ENCODE measurements around the gene AFF3. TPM values are rescaled to one million over a fixed set of nuclear protein-coding genes. Genes with fewer than 3 reads are reported as not detected.
A peak's percentile ranks its signal among the peaks of the same experiment; 100 is the strongest.

Gene AFF3
- total RNA-seq, 2 experiments from 2014 or later = 0.03 TPM

- H3K9me3 Mint-ChIP-seq = no peaks in the 10 kb centered on the region
- DNase-seq = no peak
- H3K4me1 Mint-ChIP-seq = no peaks in the 10 kb centered on the region
- ChIA-PET CTCF (interaction anchor here (1.4 kb wide), 1 partner anchor 18 kb away, joined by 4 read pairs; no protein-coding TSS in a partner anchor), POLR2A (no interaction called here)
- no peaks in the 10 kb centered on the region for H3K27me3 Mint-ChIP-seq
- no peaks in the 10 kb centered on the region for H3K36me3 Mint-ChIP-seq (ENCODE audit: low read depth)
- H3K4me3 Mint-ChIP-seq = no peak overlapping the region
- H3K27ac Mint-ChIP-seq = no peak overlapping the region
Measured at GRCh38 chr2:99576775-99577174, 565.6 kb downstream of the AFF3 start.

- ChIA-PET CTCF (interaction anchor here (1.3 kb wide), 1 partner anchor 14 kb away, joined by 4 read pairs; no protein-coding TSS in a partner anchor), POLR2A (no interaction called here)
- no peaks in the 10 kb centered on the region for H3K27me3 Mint-ChIP-seq
- no peak for DNase-seq
- H3K9me3 Mint-ChIP-seq = no peaks in the 10 kb centered on the region
- H3K4me1 Mint-ChIP-seq = no peaks in the 10 kb centered on the region
- H3K4me3 Mint-ChIP-seq = no peak overlapping the region
- no peaks in the 10 kb centered on the region for H3K36me3 Mint-ChIP-seq (ENCODE audit: low read depth)
- H3K27ac Mint-ChIP-seq = no peak overlapping the region
Measured at GRCh38 chr2:99573634-99574251, 568.6 kb downstream of the AFF3 start.

- no peak for DNase-seq
- CTCF ChIA-PET = interaction anchor here (1.3 kb wide), 1 partner anchor 13 kb away, joined by 4 read pairs; no protein-coding TSS in a partner anchor
- H3K4me3 Mint-ChIP-seq = no peak overlapping the region
- H3K4me1 Mint-ChIP-seq = no peaks in the 10 kb centered on the region
- POLR2A ChIA-PET = no interaction called here
- H3K27me3 Mint-ChIP-seq = no peaks in the 10 kb centered on the region
- no peak overlapping the region for H3K27ac Mint-ChIP-seq
- H3K36me3 Mint-ChIP-seq (ENCODE audit: low read depth) = no peaks in the 10 kb centered on the region
- no peaks in the 10 kb centered on the region for H3K9me3 Mint-ChIP-seq
Measured at GRCh38 chr2:99572373-99573164, 569.8 kb downstream of the AFF3 start.

- Mint-ChIP-seq H3K36me3 (ENCODE audit: low read depth) (no peaks in the 10 kb centered on the region), H3K4me3 (no peak overlapping the region), H3K9me3 (no peaks in the 10 kb centered on the region), H3K4me1 (no peaks in the 10 kb centered on the region), H3K27ac (no peak overlapping the region), H3K27me3 (no peaks in the 10 kb centered on the region)
- CTCF ChIA-PET = no interaction called here
- POLR2A ChIA-PET = no interaction called here
- no peak for DNase-seq
Measured at GRCh38 chr2:99571954-99572353, 570.4 kb downstream of the AFF3 start.

GRCh38 chr2:99571533-99571932 is 570.9 kb downstream of the AFF3 start:
- Mint-ChIP-seq H3K9me3 (no peaks in the 10 kb centered on the region), H3K4me1 (no peaks in the 10 kb centered on the region), H3K27me3 (no peaks in the 10 kb centered on the region), H3K27ac (no peak overlapping the region), H3K36me3 (ENCODE audit: low read depth) (no peaks in the 10 kb centered on the region), H3K4me3 (no peak overlapping the region)
- CTCF ChIA-PET = interaction anchor here (1.1 kb wide), 1 partner anchor 12 kb away, joined by 6 read pairs; no protein-coding TSS in a partner anchor
- POLR2A ChIA-PET = no interaction called here
- DNase-seq = no peak

GRCh38 chr2:99571021-99571420 is 571.4 kb downstream of the AFF3 start:
- H3K27me3 Mint-ChIP-seq = no peaks in the 10 kb centered on the region
- ChIA-PET CTCF (interaction anchor here (1.1 kb wide), 1 partner anchor 12 kb away, joined by 6 read pairs; no protein-coding TSS in a partner anchor), POLR2A (no interaction called here)
- no peak overlapping the region for H3K4me3 Mint-ChIP-seq
- H3K4me1 Mint-ChIP-seq = no peaks in the 10 kb centered on the region
- no peak overlapping the region for H3K27ac Mint-ChIP-seq
- no peaks in the 10 kb centered on the region for H3K9me3 Mint-ChIP-seq
- no peaks in the 10 kb centered on the region for H3K36me3 Mint-ChIP-seq (ENCODE audit: low read depth)
- DNase-seq = no peak

GRCh38 chr2:99569386-99569785 is 573.0 kb downstream of the AFF3 start:
- Mint-ChIP-seq H3K9me3 (no peaks in the 10 kb centered on the region), H3K4me1 (no peaks in the 10 kb centered on the region), H3K36me3 (ENCODE audit: low read depth) (no peaks in the 10 kb centered on the region), H3K27ac (no peak overlapping the region), H3K4me3 (no peak overlapping the region), H3K27me3 (no peaks in the 10 kb centered on the region)
- DNase-seq = no peak
- ChIA-PET CTCF (no interaction called here), POLR2A (no interaction called here)

- no peak overlapping the region for H3K27ac Mint-ChIP-seq
- H3K9me3 Mint-ChIP-seq = no peaks in the 10 kb centered on the region
- no peak for DNase-seq
- ChIA-PET CTCF (interaction anchor here (0.6 to 1.3 kb wide), 2 partner anchors 8 to 1040 kb away, joined by 3 to 4 read pairs; no protein-coding TSS in a partner anchor), POLR2A (no interaction called here)
- H3K4me3 Mint-ChIP-seq = no peak overlapping the region
- H3K36me3 Mint-ChIP-seq (ENCODE audit: low read depth) = no peaks in the 10 kb centered on the region
- no peaks in the 10 kb centered on the region for H3K4me1 Mint-ChIP-seq
- H3K27me3 Mint-ChIP-seq = no peaks in the 10 kb centered on the region
Measured at GRCh38 chr2:99565227-99565626, 577.2 kb downstream of the AFF3 start.

- no peak for DNase-seq
- ChIA-PET POLR2A (no interaction called here), CTCF (no interaction called here)
- no peak overlapping the region for H3K27ac Mint-ChIP-seq
- H3K4me1 Mint-ChIP-seq = peaks cover 2% of the 10 kb centered on the region
- no peak overlapping the region for H3K4me3 Mint-ChIP-seq
- H3K27me3 Mint-ChIP-seq = no peaks in the 10 kb centered on the region
- no peaks in the 10 kb centered on the region for H3K9me3 Mint-ChIP-seq
- H3K36me3 Mint-ChIP-seq (ENCODE audit: low read depth) = no peaks in the 10 kb centered on the region
Measured at GRCh38 chr2:99562516-99562915, 579.9 kb downstream of the AFF3 start.

GRCh38 chr2:99561804-99562203 is 580.6 kb downstream of the AFF3 start:
- ChIA-PET POLR2A (no interaction called here), CTCF (no interaction called here)
- Mint-ChIP-seq H3K36me3 (ENCODE audit: low read depth) (no peaks in the 10 kb centered on the region), H3K4me3 (no peak overlapping the region), H3K9me3 (no peaks in the 10 kb centered on the region), H3K4me1 (peaks cover 2% of the 10 kb centered on the region), H3K27ac (no peak overlapping the region), H3K27me3 (no peaks in the 10 kb centered on the region)
- no peak for DNase-seq

GRCh38 chr2:99559075-99559662 is 583.2 kb downstream of the AFF3 start:
- no peaks in the 10 kb centered on the region for H3K27me3 Mint-ChIP-seq
- ChIA-PET POLR2A (no interaction called here), CTCF (interaction anchor here (0.6 to 1.9 kb wide), 17 partner anchors 9 to 1688 kb away, joined by 3 to 12 read pairs (median 4); no protein-coding TSS in a partner anchor)
- no peak overlapping the region for H3K27ac Mint-ChIP-seq
- peak; percentile 80 for DNase-seq
- peaks cover 2% of the 10 kb centered on the region for H3K4me1 Mint-ChIP-seq
- no peaks in the 10 kb centered on the region for H3K9me3 Mint-ChIP-seq
- no peaks in the 10 kb centered on the region for H3K36me3 Mint-ChIP-seq (ENCODE audit: low read depth)
- H3K4me3 Mint-ChIP-seq = no peak overlapping the region

GRCh38 chr2:99555404-99555803 is 587.0 kb downstream of the AFF3 start:
- Mint-ChIP-seq H3K27me3 (no peaks in the 10 kb centered on the region), H3K9me3 (no peaks in the 10 kb centered on the region), H3K4me1 (peaks cover 2% of the 10 kb centered on the region), H3K27ac (no peak overlapping the region), H3K36me3 (ENCODE audit: low read depth) (no peaks in the 10 kb centered on the region), H3K4me3 (no peak overlapping the region)
- POLR2A ChIA-PET = no interaction called here
- no peak for DNase-seq
- CTCF ChIA-PET = no interaction called here

- Mint-ChIP-seq H3K4me3 (no peak overlapping the region), H3K4me1 (peaks cover 2% of the 10 kb centered on the region)
- no peak for DNase-seq
Measured at GRCh38 chr2:99554871-99555270, 587.5 kb downstream of the AFF3 start.

More at GRCh38 chr2:99554871-99555270, 587.5 kb downstream of the AFF3 start:
- no peak overlapping the region for H3K27ac Mint-ChIP-seq
- no peaks in the 10 kb centered on the region for H3K9me3 Mint-ChIP-seq
- no peaks in the 10 kb centered on the region for H3K36me3 Mint-ChIP-seq (ENCODE audit: low read depth)
- ChIA-PET CTCF (no interaction called here), POLR2A (no interaction called here)
- H3K27me3 Mint-ChIP-seq = no peaks in the 10 kb centered on the region

Measured in activated CD4-positive, alpha-beta memory T cell treated with anti-CD3 and anti-CD28 coated beads, Interleukin-2, amount 10 ng/mL, durations not matched to agents 7 days and 5 days (primary cell).